Heart left ventricle (tissue), 13 donors: Measurements from ENCODE around the gene ADARB1.
A peak's percentile ranks its signal among the peaks of the same experiment; 100 is the strongest.

Source experiments
- CTCF ChIP-seq, 12 donors: fragments of 200-600 bp; sonication (generic) in 4 of 12; IDR thresholded peaks; one replicate each; pipeline versions ENCODE4 v1.5.0 to v1.8.0; 2018 to 2022; ENCODE audit warnings: antibody characterized with exemption in 12 of 12, mild to moderate bottlenecking in 5 of 12
- POLR2A ChIP-seq, 2 donors: fragments of 450-650 bp; IDR thresholded peaks; one replicate each; pipeline ENCODE4 v1.6.1; 2017; ENCODE audit warnings: antibody characterized with exemption in 2 of 2, mild to moderate bottlenecking in 2 of 2, moderate library complexity in 2 of 2
- donor health status: ischemic (EF 13 %, LVEDD 7.1; RV severe dilation, severe dysfunction).
- donor health status: DM: no; HTN: yes; CAD: no.
- donor health status: DM: no; HTN: no; CAD: no.
- donor health status: ischemic (EF 25% LVEDD 6.9; RV normal size, moderate dysfunction).
- donor health status: ischemic (EF 25% LVEDD 5.7; RV mildly dilated, moderate dysfunction).
- donor health status: ischemic (EF 35%, LVEDD 5.7; RV mildly dilated, moderate dysfunction).
- donor health status: nonischemic (EF 11% LVEDD 7.7; RV severe dilation, severe dysfunction).
- donor health status: DM: yes; HTN: yes; CAD: no.
- donor health status: PGD.
- donor health status: ischemic (EF 29% LVEDD 5.4; RV normal size, mild dysfunction).
- donor health status: nonischemic (EF 23%, LVEDD 6.1; RV moderate dilation, normal function).

GRCh38 chr21:45140346-45140940 is 66.1 kb downstream of the ADARB1 start:
- no peak for TF ChIP-seq POLR2A (IDR thresholded peaks at IDR 0.05)
- TF ChIP-seq CTCF (IDR thresholded peaks at IDR 0.05) = peak; percentile 61 to 81 (median 74)
